ENCODE data around the gene PFDN2. TPM values are rescaled to one million over a fixed set of nuclear protein-coding genes. Genes with fewer than 3 reads are reported as not detected.
A peak's percentile ranks its signal among the peaks of the same experiment; 100 is the strongest.

PFDN2 gene
- total and polyA plus RNA-seq, 4 experiments from 2014 or later: 40.8 to 89.1 (median 55.9) TPM

DNA sequence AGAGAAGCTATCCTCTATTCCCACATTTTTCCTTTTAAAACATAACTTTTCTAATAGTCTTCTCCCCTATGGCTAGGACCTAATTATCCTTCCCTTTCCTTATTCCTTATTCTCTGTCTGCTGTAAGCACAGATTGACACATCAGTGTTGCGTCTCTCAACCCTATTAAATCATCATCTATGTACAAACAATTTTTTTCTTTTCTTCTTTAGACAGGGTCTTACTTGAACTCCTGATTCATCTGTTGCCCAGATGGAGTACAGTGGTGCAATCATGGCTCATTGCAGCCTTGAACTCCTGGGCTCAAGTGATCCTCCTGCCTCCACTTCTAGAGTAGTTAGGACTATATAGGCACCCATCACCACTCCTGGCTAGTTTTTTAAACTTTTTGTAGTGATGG, 11.4 kb downstream of the PFDN2 start:
- intact Hi-C loops (cut with micrococcal nuclease): no loop called here

GRCh38 chr1:161100556-161100955, 17.3 kb downstream of the PFDN2 start:
- Histone ChIP-seq H3K4me3 (ENCODE audit: low read length in 2 of 2) (no peak overlapping the region), H3K27me3 (ENCODE audit: insufficient read depth, low read length) (no peaks in the 10 kb centered on the region), H3K9me3 (ENCODE audit: control insufficient read depth in 1 of 2, low read length in 2 of 2) (no peaks in the 10 kb centered on the region), H3K36me3 (ENCODE audit: insufficient read depth, low read length) (peaks cover 25% of the 10 kb centered on the region), H3K4me1 (ENCODE audit: insufficient read depth, low read length) (peaks cover 22% of the 10 kb centered on the region), H3K27ac (ENCODE audit: low read depth, low read length) (no peak overlapping the region)
- Mint-ChIP-seq H3K4me1 (peaks cover 17 to 38% (median 24%) of the 10 kb centered on the region in 4 donors), H3K36me3 (peaks cover 13 to 42% of the 10 kb centered on the region in 2 donors), H3K9me3 (peaks cover 0 to 19% (median 3%) of the 10 kb centered on the region in 8 donors), H3K27me3 (peaks cover 0 to 2% of the 10 kb centered on the region in 2 donors), H3K27ac (peak overlapping the region in 2 of 7 donors; percentile 29 to 83), H3K4me3 (peak overlapping the region in 3 of 8 donors; percentile 25 to 44 (median 26))
- ChIA-PET POLR2A (ENCODE audit: partially characterized antibody) (interaction anchor here (1.3 to 7.0 kb wide), 5 partner anchors 17 to 263 kb away, joined by 3 to 128 read pairs (median 71); partner anchors contain the start of genes ARHGAP30, NIT1, PFDN2 and TSTD1), CTCF (ENCODE audit: partially characterized antibody) (interaction anchor here (1.0 to 9.8 kb wide), 8 partner anchors 7 to 103 kb away, joined by 3 to 175 read pairs (median 10); partner anchors contain the start of genes ARHGAP30, NECTIN4 and TSTD1)
- intact Hi-C loops (cut with micrococcal nuclease): no loop called here
- DNase-seq: no peak

More for the DNA sequence above, 11.4 kb downstream of the PFDN2 start:
- Histone ChIP-seq H3K27ac (ENCODE audit: low read depth, low read length) (no peak overlapping the region), H3K36me3 (ENCODE audit: insufficient read depth, low read length) (peaks cover 19% of the 10 kb centered on the region), H3K4me1 (ENCODE audit: insufficient read depth, low read length) (no peaks in the 10 kb centered on the region), H3K9me3 (ENCODE audit: control insufficient read depth in 1 of 2, low read length in 2 of 2) (no peaks in the 10 kb centered on the region), H3K4me3 (ENCODE audit: low read length in 2 of 2) (no peak overlapping the region), H3K27me3 (ENCODE audit: insufficient read depth, low read length) (no peaks in the 10 kb centered on the region)
- Mint-ChIP-seq H3K4me3 (no peak overlapping the region), H3K27ac (peak overlapping the region in 5 of 7 donors; percentile 8 to 50 (median 47)), H3K9me3 (peaks cover 0 to 2% (median 0%) of the 10 kb centered on the region in 8 donors), H3K4me1 (peaks cover 13 to 27% (median 17%) of the 10 kb centered on the region in 4 donors), H3K27me3 (no peaks in the 10 kb centered on the region), H3K36me3 (peaks cover 8 to 29% of the 10 kb centered on the region in 2 donors)
- ChIA-PET POLR2A (ENCODE audit: partially characterized antibody) (interaction anchor here (1.1 kb wide), 1 partner anchor 11 kb away, joined by 3 read pairs; the partner anchor contains the start of gene PFDN2), CTCF (ENCODE audit: partially characterized antibody) (no interaction called here)
- DNase-seq: no peak

DNA sequence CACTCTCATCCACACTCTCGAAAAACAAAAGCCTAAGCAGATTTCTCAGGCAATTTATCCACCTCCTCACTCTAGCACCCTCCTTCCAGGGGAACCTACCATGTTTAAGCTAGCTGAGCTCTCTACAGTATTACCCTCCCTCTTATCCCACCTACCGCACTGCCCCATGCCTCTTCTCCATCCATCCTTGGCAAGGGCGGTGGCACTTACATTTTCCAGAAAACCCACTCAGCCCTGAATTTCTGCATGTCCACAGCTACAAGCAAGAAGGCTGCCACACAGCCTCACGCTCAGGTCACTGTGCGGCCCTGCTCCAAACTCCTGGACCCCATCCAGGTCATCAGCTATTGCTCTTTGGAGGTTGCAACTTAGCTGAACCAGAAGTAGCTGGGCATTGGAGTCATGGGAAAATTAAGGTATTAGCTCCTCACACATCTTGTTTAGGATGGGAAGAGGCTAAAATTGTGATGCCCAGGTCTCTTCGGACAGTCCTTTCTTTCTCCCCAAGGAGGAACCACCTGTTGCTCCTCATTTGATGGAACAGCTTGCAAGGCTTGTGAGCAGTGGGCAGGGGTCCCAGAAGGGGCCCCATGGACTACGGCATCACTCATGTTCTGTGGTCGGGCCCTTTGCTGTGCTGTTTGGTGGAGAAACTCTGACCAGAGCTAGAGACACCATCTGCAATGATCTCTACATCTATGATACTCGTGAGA, 18.6 kb downstream of the PFDN2 start:
- ChIA-PET CTCF (ENCODE audit: partially characterized antibody) (interaction anchor here (0.6 to 9.8 kb wide), 19 partner anchors 9 to 275 kb away, joined by 3 to 175 read pairs (median 9); partner anchors contain the start of genes ARHGAP30, F11R, NECTIN4 and NIT1), POLR2A (ENCODE audit: partially characterized antibody) (interaction anchor here (1.1 to 7.0 kb wide), 9 partner anchors 18 to 108 kb away, joined by 3 to 128 read pairs (median 17); partner anchors contain the start of genes ARHGAP30, F11R, NIT1 and PFDN2)
- DNase-seq: no peak
- H3K4me1 ChIP-seq (ENCODE audit: insufficient read depth, low read length): peaks cover 22% of the 10 kb centered on the region
- no peaks in the 10 kb centered on the region for H3K27me3 ChIP-seq (ENCODE audit: insufficient read depth, low read length)
- intact Hi-C loops (cut with micrococcal nuclease): loop anchor here (5.0 kb wide), 2 partner anchors 262 to 372 kb away; no protein-coding TSS in a partner anchor
- no peak overlapping the region for H3K4me3 ChIP-seq (ENCODE audit: low read length in 2 of 2)
- peak overlapping the region; percentile 53 to 84 (median 69) for H3K27ac Mint-ChIP-seq
- H3K36me3 ChIP-seq (ENCODE audit: insufficient read depth, low read length): peaks cover 25% of the 10 kb centered on the region
- H3K27me3 Mint-ChIP-seq: peaks cover 0 to 2% of the 10 kb centered on the region in 2 donors
- H3K9me3 ChIP-seq (ENCODE audit: control insufficient read depth in 1 of 2, low read length in 2 of 2): no peaks in the 10 kb centered on the region
- H3K4me1 Mint-ChIP-seq: peaks cover 14 to 31% (median 22%) of the 10 kb centered on the region in 4 donors
- peaks cover 0 to 19% (median 3%) of the 10 kb centered on the region in 8 donors for H3K9me3 Mint-ChIP-seq
- H3K4me3 Mint-ChIP-seq: peak overlapping the region; percentile 59 to 82 (median 72)
- peaks cover 13 to 42% of the 10 kb centered on the region in 2 donors for H3K36me3 Mint-ChIP-seq
- no peak overlapping the region for H3K27ac ChIP-seq (ENCODE audit: low read depth, low read length)

DNA sequence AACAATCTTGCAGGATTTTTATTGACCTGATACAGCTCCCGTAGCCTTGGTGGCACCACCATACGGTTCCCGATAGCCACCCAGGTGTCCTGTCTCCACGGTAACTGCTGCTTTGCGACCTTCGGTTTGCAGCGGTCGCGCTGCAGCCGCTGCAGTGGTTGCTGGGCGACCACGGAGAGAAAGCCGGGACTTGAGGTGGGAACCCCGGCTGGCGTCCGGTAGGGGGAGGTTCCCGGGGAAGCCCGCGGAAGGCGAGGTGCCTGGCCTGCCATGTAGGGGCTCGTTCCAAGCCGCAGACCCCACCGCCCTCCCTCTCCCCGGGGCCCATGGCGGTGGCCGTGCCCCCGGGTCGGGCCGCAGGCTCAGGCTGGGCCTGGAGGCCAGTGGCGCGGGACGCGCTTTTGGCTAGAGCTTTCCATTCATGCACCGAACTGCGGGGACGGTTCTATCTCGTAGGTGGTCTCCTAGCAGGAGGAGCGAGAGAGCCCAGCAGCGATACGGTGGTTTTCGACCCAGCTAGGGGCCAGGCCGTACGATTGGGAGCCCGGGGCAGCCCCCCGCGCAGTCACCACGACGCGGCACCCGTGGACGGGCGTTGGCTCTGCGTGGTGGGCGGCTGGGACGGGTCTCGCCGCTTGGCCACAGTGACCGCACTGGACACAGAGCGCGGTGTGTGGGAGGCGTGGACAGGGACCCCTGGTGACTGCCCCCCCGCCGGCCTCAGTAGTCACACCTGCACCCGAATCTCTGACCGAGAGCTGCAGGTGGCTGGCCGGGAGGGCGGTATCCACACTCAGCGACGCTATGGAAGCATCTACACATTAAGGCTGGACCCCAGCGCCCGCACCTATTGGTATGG, 19.4 kb downstream of the PFDN2 start, which contains the start of gene KLHDC9:
KLHDC9 (plus strand) TSS at position 152 of the 859 bp plus-strand sequence; CDS start at position 327, 175 bp downstream.
- Histone ChIP-seq H3K9me3 (ENCODE audit: control insufficient read depth in 1 of 2, low read length in 2 of 2) (no peaks in the 10 kb centered on the region), H3K4me1 (ENCODE audit: insufficient read depth, low read length) (peaks cover 22% of the 10 kb centered on the region), H3K27ac (ENCODE audit: low read depth, low read length) (peak within 1 kb of the TSS; percentile 55), H3K36me3 (ENCODE audit: insufficient read depth, low read length) (peaks cover 21% of the 10 kb centered on the region), H3K4me3 (ENCODE audit: low read length in 2 of 2) (peak within 1 kb of the TSS; percentile 54 to 72), H3K27me3 (ENCODE audit: insufficient read depth, low read length) (no peaks in the 10 kb centered on the region)
- Mint-ChIP-seq H3K27me3 (peaks cover 0 to 2% of the 10 kb centered on the region in 2 donors), H3K4me3 (peak within 1 kb of the TSS; percentile 81 to 94 (median 88)), H3K36me3 (peaks cover 13 to 38% of the 10 kb centered on the region in 2 donors), H3K4me1 (peaks cover 12 to 27% (median 20%) of the 10 kb centered on the region in 4 donors), H3K9me3 (peaks cover 0 to 19% (median 3%) of the 10 kb centered on the region in 8 donors), H3K27ac (peak within 1 kb of the TSS; percentile 75 to 100 (median 98))
- peak; percentile 63 to 81 (median 69) for DNase-seq
- POLR2A ChIA-PET (ENCODE audit: partially characterized antibody): interaction anchor here (0.6 to 7.0 kb wide), 28 partner anchors 10 to 887 kb away, joined by 3 to 128 read pairs (median 6); partner anchors contain the start of genes ARHGAP30, DEDD, F11R and NIT1
- CTCF ChIA-PET (ENCODE audit: partially characterized antibody): interaction anchor here (0.6 to 9.8 kb wide), 38 partner anchors 10 to 322 kb away, joined by 3 to 175 read pairs (median 5); partner anchors contain the start of genes ARHGAP30, F11R, NECTIN4 and NIT1
- intact Hi-C loops (cut with micrococcal nuclease): loop anchor here (5.0 kb wide), 2 partner anchors 261 to 371 kb away; no protein-coding TSS in a partner anchor

- peak overlapping the region; percentile 35 to 100 (median 97) for H3K27ac Mint-ChIP-seq
- H3K4me1 ChIP-seq (ENCODE audit: insufficient read depth, low read length): peaks cover 22% of the 10 kb centered on the region
- DNase-seq: no peak
- CTCF ChIA-PET (ENCODE audit: partially characterized antibody): interaction anchor here (0.8 to 9.8 kb wide), 17 partner anchors 9 to 319 kb away, joined by 3 to 175 read pairs (median 13); partner anchors contain the start of genes ARHGAP30, F11R, NECTIN4 and TSTD1
- H3K27me3 Mint-ChIP-seq: peaks cover 0 to 2% of the 10 kb centered on the region in 2 donors
- H3K4me3 ChIP-seq (ENCODE audit: low read length in 2 of 2): no peak overlapping the region
- peaks cover 0 to 19% (median 3%) of the 10 kb centered on the region in 8 donors for H3K9me3 Mint-ChIP-seq
- peaks cover 9 to 31% of the 10 kb centered on the region in 2 donors for H3K36me3 Mint-ChIP-seq
- peaks cover 12 to 27% (median 20%) of the 10 kb centered on the region in 4 donors for H3K4me1 Mint-ChIP-seq
- peak overlapping the region in 4 of 8 donors; percentile 12 to 52 (median 49) for H3K4me3 Mint-ChIP-seq
- H3K27me3 ChIP-seq (ENCODE audit: insufficient read depth, low read length): no peaks in the 10 kb centered on the region
- no peaks in the 10 kb centered on the region for H3K9me3 ChIP-seq (ENCODE audit: control insufficient read depth in 1 of 2, low read length in 2 of 2)
- peaks cover 11% of the 10 kb centered on the region for H3K36me3 ChIP-seq (ENCODE audit: insufficient read depth, low read length)
- H3K27ac ChIP-seq (ENCODE audit: low read depth, low read length): no peak overlapping the region
- intact Hi-C loops (cut with micrococcal nuclease): loop anchor here (5.0 kb wide), 2 partner anchors 259 to 369 kb away; no protein-coding TSS in a partner anchor
- POLR2A ChIA-PET (ENCODE audit: partially characterized antibody): interaction anchor here (1.2 to 7.0 kb wide), 14 partner anchors 10 to 259 kb away, joined by 4 to 128 read pairs (median 11); partner anchors contain the start of genes ARHGAP30, DEDD, F11R and NIT1
Observed at GRCh38 chr1:161096530-161096929, 21.3 kb downstream of the PFDN2 start.

DNA sequence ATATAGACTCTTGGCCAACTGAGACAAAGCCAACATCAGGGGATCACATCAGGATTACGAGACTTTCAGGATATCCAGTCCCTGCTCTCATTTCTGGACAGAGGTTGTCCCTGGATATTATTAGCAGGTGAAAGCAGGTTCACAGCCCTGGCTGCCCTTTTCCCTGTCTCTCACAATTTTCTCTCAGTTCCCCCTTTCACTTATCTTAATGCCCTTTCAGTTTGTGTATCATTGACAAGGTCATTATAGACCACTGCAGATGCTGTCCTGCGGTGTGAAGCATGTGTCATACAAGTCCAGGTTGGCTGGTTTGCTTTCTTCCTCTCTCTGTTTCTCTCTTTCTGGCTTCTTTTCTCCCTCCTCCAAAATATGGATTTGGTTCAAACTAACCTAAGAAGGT, 21.8 kb downstream of the PFDN2 start:
- H3K36me3 ChIP-seq (ENCODE audit: insufficient read depth, low read length): peaks cover 9% of the 10 kb centered on the region
- H3K27me3 Mint-ChIP-seq: peaks cover 0 to 2% of the 10 kb centered on the region in 2 donors
- H3K4me1 ChIP-seq (ENCODE audit: insufficient read depth, low read length): peaks cover 22% of the 10 kb centered on the region
- POLR2A ChIA-PET (ENCODE audit: partially characterized antibody): interaction anchor here (1.6 to 7.0 kb wide), 6 partner anchors 9 to 75 kb away, joined by 4 to 128 read pairs (median 48); partner anchors contain the start of genes ARHGAP30, F11R, NIT1 and PFDN2
- peaks cover 9 to 27% of the 10 kb centered on the region in 2 donors for H3K36me3 Mint-ChIP-seq
- no peak overlapping the region for H3K27ac ChIP-seq (ENCODE audit: low read depth, low read length)
- H3K4me3 Mint-ChIP-seq: no peak overlapping the region
- no peak overlapping the region for H3K4me3 ChIP-seq (ENCODE audit: low read length in 2 of 2)
- peaks cover 12 to 27% (median 20%) of the 10 kb centered on the region in 4 donors for H3K4me1 Mint-ChIP-seq
- CTCF ChIA-PET (ENCODE audit: partially characterized antibody): interaction anchor here (1.6 to 9.8 kb wide), 8 partner anchors 20 to 106 kb away, joined by 4 to 175 read pairs (median 34); partner anchors contain the start of genes ARHGAP30, F11R and TSTD1
- DNase-seq: no peak
- peaks cover 0 to 19% (median 3%) of the 10 kb centered on the region in 8 donors for H3K9me3 Mint-ChIP-seq
- H3K9me3 ChIP-seq (ENCODE audit: control insufficient read depth in 1 of 2, low read length in 2 of 2): no peaks in the 10 kb centered on the region
- no peaks in the 10 kb centered on the region for H3K27me3 ChIP-seq (ENCODE audit: insufficient read depth, low read length)
- peak overlapping the region in 5 of 7 donors; percentile 35 to 99 (median 85) for H3K27ac Mint-ChIP-seq
- intact Hi-C loops (cut with micrococcal nuclease): loop anchor here (5.0 kb wide), 2 partner anchors 259 to 369 kb away; no protein-coding TSS in a partner anchor
